Measurements from ENCODE around the gene MSX1.

Gene MSX1

DNA sequence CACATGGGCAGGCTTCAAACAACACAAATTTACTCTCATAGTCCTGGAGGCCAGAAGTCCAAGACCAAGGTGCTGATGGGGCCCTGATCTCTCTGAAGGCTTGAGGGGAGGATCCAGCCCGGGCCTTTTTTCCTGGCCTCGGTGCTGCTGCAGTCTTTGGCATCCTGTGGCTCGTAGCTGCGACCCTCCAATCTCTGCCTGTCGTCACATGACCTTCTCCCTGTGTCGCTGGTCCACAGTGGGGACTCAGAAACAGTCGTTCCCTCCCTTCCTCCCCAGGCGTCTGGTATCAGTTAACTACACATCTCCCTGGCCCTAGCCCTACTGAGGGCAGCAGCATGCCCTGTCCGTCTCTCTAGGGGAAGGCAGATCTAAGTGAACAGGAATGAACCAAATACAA lies 19.1 kb upstream of the MSX1 start:
- H3K4me1 ChIP-seq (ENCODE audit: control insufficient read depth, insufficient read depth, low read length): no peaks in the 10 kb centered on the region
- no peak overlapping the region for H3K9ac ChIP-seq (ENCODE audit: low read length in 2 of 2)
- H3K4me3 ChIP-seq (ENCODE audit: low read length in 2 of 2): no peak overlapping the region
- peaks cover 5 to 13% of the 10 kb centered on the region in 2 donors for H3K27me3 ChIP-seq (ENCODE audit: control insufficient read depth in 1 of 2, insufficient read depth in 2 of 2, low read length in 2 of 2)
- peaks cover 0 to 5% of the 10 kb centered on the region in 2 donors for H3K9me3 ChIP-seq (ENCODE audit: control insufficient read depth in 2 of 2, low read length in 2 of 2)
- no peaks in the 10 kb centered on the region for H3K36me3 ChIP-seq (ENCODE audit: control insufficient read depth in 2 of 2, insufficient read depth in 2 of 2, low read length in 2 of 2)
- H3K27ac ChIP-seq (ENCODE audit: low read length): no peak overlapping the region

DNA sequence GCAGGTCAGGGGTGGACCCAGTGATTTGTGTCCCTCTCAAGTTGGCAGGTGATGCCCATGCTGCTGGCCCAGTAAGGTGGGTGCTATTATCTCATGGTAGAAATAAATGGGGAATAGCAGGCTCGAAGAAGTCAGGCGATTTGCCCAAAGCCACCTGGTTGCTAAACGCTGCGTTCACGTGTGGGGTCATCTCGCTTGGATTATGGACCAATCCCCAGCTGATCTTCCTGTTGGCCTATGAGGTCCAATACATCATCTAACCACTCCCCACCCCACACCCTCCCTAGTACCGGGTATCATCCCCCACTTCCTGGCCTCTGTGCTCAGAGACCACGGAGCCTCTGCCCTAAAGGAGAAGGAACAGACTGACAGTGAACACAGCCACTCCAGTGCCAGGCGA lies 18.3 kb upstream of the MSX1 start:
- H3K36me3 ChIP-seq (ENCODE audit: control insufficient read depth in 2 of 2, insufficient read depth in 2 of 2, low read length in 2 of 2): no peaks in the 10 kb centered on the region
- H3K4me1 ChIP-seq (ENCODE audit: control insufficient read depth, insufficient read depth, low read length): no peaks in the 10 kb centered on the region
- no peak overlapping the region for H3K27ac ChIP-seq (ENCODE audit: low read length)
- peaks cover 5 to 13% of the 10 kb centered on the region in 2 donors for H3K27me3 ChIP-seq (ENCODE audit: control insufficient read depth in 1 of 2, insufficient read depth in 2 of 2, low read length in 2 of 2)
- peaks cover 0 to 1% of the 10 kb centered on the region in 2 donors for H3K9me3 ChIP-seq (ENCODE audit: control insufficient read depth in 2 of 2, low read length in 2 of 2)
- no peak overlapping the region for H3K9ac ChIP-seq (ENCODE audit: low read length in 2 of 2)
- no peak overlapping the region for H3K4me3 ChIP-seq (ENCODE audit: low read length in 2 of 2)

DNA sequence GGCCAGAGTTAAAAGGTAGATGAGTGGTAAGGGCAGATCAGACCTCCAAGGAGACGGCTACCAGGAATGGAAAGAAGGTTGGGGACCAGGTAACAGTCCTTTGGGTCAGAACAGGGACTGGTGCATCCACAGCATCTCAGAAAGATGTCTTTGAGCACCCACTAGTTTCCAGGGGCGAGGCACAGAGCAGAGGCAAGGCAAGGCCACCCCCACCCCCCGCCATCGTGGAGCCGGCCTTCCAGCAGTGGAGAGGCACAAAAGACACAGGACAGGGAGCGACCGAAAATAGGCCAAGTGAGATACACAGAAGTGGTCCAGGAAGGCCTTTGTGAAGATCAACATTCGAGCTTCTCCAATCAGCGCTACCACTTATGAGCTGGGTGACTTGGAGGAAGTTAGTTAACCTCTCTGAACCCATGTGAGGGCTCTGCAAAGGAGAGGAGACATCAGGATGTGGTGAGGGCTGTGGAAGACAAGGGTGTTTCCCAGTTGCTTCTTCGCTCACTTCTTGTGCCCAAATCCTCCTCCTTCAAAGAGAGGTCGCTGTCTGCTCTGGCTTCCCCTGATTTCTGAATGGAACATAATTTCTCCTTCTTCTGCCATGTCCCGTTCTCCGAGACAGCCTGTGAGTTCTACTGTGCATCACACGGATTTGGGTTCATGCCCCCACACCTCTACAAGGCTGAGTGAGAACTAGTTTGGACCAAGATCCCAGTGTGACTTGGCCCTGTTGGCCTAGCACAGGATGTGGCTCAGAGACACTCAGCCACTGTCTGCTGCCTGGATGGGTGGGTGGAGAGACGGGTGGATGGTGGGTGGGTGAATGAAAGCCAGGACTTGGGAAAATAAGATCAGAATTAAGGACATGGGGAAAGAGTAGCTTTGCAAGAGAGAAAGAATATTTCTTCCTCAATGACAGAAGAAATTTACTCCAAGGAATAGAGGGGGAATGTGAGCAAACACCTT lies 16.7 kb upstream of the MSX1 start:
- H3K9me3 ChIP-seq (ENCODE audit: control insufficient read depth in 2 of 2, low read length in 2 of 2): no peaks in the 10 kb centered on the region
- H3K27me3 ChIP-seq (ENCODE audit: control insufficient read depth in 1 of 2, insufficient read depth in 2 of 2, low read length in 2 of 2): peaks cover 5 to 27% of the 10 kb centered on the region in 2 donors
- H3K27ac ChIP-seq (ENCODE audit: low read length): no peak overlapping the region
- H3K9ac ChIP-seq (ENCODE audit: low read length in 2 of 2): no peak overlapping the region
- no peak overlapping the region for H3K4me3 ChIP-seq (ENCODE audit: low read length in 2 of 2)
- H3K4me1 ChIP-seq (ENCODE audit: control insufficient read depth, insufficient read depth, low read length): no peaks in the 10 kb centered on the region
- no peaks in the 10 kb centered on the region for H3K36me3 ChIP-seq (ENCODE audit: control insufficient read depth in 2 of 2, insufficient read depth in 2 of 2, low read length in 2 of 2)

DNA sequence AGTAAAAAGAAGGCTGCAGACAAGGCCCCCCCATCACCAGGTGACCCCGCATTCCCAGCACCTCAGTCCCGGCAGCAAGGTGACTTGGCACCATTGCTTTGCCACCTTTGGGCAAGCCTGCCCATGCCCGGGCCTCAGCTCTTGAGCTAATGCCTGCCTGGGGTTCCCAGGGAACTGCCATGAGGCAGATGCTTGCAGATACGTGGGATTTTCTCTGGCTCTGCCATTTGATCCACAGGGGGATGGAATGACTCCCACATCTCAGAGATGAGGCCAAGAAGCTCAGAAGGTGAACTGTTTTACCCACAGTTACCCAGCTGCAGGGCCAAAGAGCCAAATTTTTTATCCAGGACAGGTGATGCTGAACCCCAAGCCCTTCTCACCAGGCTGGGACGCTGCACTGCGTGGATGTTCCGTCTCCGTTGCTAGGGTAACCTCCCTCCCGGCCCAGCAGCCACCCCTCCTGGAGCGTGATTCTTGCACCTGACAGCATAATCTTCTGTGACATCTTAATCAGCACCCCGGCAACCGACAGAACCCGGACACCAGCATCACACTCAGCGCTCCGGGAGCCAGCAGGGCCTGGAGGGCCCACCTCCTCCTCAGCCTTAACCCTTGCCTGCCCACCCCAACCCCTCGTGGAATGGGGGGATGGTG lies 15.7 kb upstream of the MSX1 start:
- H3K9me3 ChIP-seq (ENCODE audit: control insufficient read depth in 2 of 2, low read length in 2 of 2): no peaks in the 10 kb centered on the region
- no peak overlapping the region for H3K4me3 ChIP-seq (ENCODE audit: low read length in 2 of 2)
- H3K27me3 ChIP-seq (ENCODE audit: control insufficient read depth in 1 of 2, insufficient read depth in 2 of 2, low read length in 2 of 2): peaks cover 5 to 27% of the 10 kb centered on the region in 2 donors
- H3K9ac ChIP-seq (ENCODE audit: low read length in 2 of 2): no peak overlapping the region
- no peak overlapping the region for H3K27ac ChIP-seq (ENCODE audit: low read length)
- H3K36me3 ChIP-seq (ENCODE audit: control insufficient read depth in 2 of 2, insufficient read depth in 2 of 2, low read length in 2 of 2): no peaks in the 10 kb centered on the region
- H3K4me1 ChIP-seq (ENCODE audit: control insufficient read depth, insufficient read depth, low read length): no peaks in the 10 kb centered on the region

DNA sequence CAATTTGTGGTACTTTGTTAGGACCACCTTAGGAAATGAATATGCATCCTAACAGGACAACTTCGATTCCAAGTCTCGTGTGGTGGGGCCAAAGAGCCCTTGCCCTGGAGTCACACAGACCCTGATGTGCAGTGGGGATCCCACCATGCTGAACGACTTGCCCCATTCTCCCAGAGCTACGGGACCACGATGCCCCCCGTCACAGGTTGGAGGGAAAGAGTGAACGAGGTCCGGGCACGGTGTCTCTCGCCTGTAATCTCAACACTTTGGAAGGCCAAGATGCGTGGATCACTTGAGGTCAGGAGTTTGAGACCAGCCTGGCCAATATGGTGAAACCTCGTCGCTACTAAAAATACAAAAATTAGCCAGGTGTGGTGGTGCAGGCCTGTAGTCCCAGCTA lies 14.4 kb upstream of the MSX1 start:
- Histone ChIP-seq H3K36me3 (ENCODE audit: control insufficient read depth in 2 of 2, insufficient read depth in 2 of 2, low read length in 2 of 2) (no peaks in the 10 kb centered on the region), H3K4me3 (ENCODE audit: low read length in 2 of 2) (no peak overlapping the region), H3K4me1 (ENCODE audit: control insufficient read depth, insufficient read depth, low read length) (no peaks in the 10 kb centered on the region), H3K27me3 (ENCODE audit: control insufficient read depth in 1 of 2, insufficient read depth in 2 of 2, low read length in 2 of 2) (peaks cover 8 to 36% of the 10 kb centered on the region in 2 donors), H3K27ac (ENCODE audit: low read length) (no peak overlapping the region), H3K9me3 (ENCODE audit: control insufficient read depth in 2 of 2, low read length in 2 of 2) (no peaks in the 10 kb centered on the region), H3K9ac (ENCODE audit: low read length in 2 of 2) (no peak overlapping the region)

DNA sequence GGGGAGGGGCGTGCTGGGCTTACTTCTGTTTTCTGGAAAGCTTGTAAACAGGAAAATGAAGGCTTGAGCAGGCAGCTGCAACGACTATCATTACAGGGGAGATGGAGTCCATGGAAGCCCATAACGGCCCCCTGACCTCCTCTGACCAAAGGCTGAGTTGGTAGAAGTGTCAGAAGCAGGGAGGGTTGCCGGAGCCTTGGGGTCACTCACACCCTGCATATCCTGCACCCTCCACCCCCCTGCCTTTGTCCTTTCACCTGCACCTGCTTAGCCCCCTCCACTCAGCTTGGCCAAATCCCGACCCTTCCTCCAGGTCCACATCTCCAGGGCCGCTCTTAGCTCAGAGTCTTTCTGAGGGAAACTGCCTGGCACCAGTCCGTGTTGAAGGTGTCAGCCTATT lies 12.5 kb upstream of the MSX1 start:
- Histone ChIP-seq H3K36me3 (ENCODE audit: control insufficient read depth in 2 of 2, insufficient read depth in 2 of 2, low read length in 2 of 2) (no peaks in the 10 kb centered on the region), H3K4me1 (ENCODE audit: control insufficient read depth, insufficient read depth, low read length) (no peaks in the 10 kb centered on the region), H3K9me3 (ENCODE audit: control insufficient read depth in 2 of 2, low read length in 2 of 2) (no peaks in the 10 kb centered on the region), H3K9ac (ENCODE audit: low read length in 2 of 2) (no peak overlapping the region), H3K27me3 (ENCODE audit: control insufficient read depth in 1 of 2, insufficient read depth in 2 of 2, low read length in 2 of 2) (peaks cover 19 to 45% of the 10 kb centered on the region in 2 donors), H3K27ac (ENCODE audit: low read length) (no peak overlapping the region), H3K4me3 (ENCODE audit: low read length in 2 of 2) (no peak overlapping the region)

DNA sequence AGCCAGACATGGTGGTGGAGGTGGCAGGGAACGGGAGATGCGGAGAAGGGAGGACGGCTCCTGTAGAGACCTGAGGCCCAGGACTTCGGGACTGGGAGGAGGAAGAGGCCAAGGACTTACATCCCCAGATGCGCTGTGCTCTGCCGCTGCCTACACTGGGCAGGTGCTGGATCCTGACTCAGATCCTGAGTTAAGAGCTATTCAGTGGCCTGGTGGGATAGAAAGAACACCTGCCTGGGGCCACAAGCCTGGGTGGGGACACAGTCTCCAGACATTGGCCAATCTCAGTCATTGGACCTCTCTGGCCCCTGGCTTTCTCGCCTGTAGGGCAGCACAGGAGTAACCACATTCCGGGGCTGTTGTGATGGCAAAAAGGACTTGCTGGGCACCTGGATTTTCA lies 10.9 kb upstream of the MSX1 start:
- Histone ChIP-seq H3K27me3 (ENCODE audit: control insufficient read depth in 1 of 2, insufficient read depth in 2 of 2, low read length in 2 of 2) (peaks cover 35 to 56% of the 10 kb centered on the region in 2 donors), H3K27ac (ENCODE audit: low read length) (no peak overlapping the region), H3K4me3 (ENCODE audit: low read length in 2 of 2) (no peak overlapping the region), H3K36me3 (ENCODE audit: control insufficient read depth in 2 of 2, insufficient read depth in 2 of 2, low read length in 2 of 2) (no peaks in the 10 kb centered on the region), H3K9me3 (ENCODE audit: control insufficient read depth in 2 of 2, low read length in 2 of 2) (no peaks in the 10 kb centered on the region), H3K9ac (ENCODE audit: low read length in 2 of 2) (no peak overlapping the region), H3K4me1 (ENCODE audit: control insufficient read depth, insufficient read depth, low read length) (peaks cover 11% of the 10 kb centered on the region)

DNA sequence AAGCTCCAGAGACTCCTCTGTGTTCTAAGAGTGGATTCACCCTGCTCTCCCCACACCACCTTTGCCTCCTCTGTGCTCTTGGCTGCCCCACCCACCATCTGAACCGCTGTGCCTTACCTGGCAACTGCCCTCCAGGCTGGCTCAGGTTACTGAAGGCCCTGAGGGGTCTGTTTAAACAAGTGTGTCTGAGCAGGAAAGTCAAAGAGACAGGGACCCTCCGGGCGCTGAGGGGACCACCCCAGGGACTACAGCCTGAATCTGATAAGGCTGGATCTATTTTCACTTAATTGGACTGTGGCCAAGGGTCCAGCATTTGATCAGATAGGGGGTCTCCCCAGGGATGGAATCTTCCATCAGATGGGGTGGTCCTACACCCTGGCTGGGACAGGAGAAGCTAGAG lies 10.4 kb upstream of the MSX1 start:
- peaks cover 12% of the 10 kb centered on the region for H3K4me1 ChIP-seq (ENCODE audit: control insufficient read depth, insufficient read depth, low read length)
- no peaks in the 10 kb centered on the region for H3K9me3 ChIP-seq (ENCODE audit: control insufficient read depth in 2 of 2, low read length in 2 of 2)
- H3K36me3 ChIP-seq (ENCODE audit: control insufficient read depth in 2 of 2, insufficient read depth in 2 of 2, low read length in 2 of 2): no peaks in the 10 kb centered on the region
- H3K27ac ChIP-seq (ENCODE audit: low read length): no peak overlapping the region
- peaks cover 40 to 57% of the 10 kb centered on the region in 2 donors for H3K27me3 ChIP-seq (ENCODE audit: control insufficient read depth in 1 of 2, insufficient read depth in 2 of 2, low read length in 2 of 2)
- H3K9ac ChIP-seq (ENCODE audit: low read length in 2 of 2): no peak overlapping the region
- H3K4me3 ChIP-seq (ENCODE audit: low read length in 2 of 2): no peak overlapping the region

DNA sequence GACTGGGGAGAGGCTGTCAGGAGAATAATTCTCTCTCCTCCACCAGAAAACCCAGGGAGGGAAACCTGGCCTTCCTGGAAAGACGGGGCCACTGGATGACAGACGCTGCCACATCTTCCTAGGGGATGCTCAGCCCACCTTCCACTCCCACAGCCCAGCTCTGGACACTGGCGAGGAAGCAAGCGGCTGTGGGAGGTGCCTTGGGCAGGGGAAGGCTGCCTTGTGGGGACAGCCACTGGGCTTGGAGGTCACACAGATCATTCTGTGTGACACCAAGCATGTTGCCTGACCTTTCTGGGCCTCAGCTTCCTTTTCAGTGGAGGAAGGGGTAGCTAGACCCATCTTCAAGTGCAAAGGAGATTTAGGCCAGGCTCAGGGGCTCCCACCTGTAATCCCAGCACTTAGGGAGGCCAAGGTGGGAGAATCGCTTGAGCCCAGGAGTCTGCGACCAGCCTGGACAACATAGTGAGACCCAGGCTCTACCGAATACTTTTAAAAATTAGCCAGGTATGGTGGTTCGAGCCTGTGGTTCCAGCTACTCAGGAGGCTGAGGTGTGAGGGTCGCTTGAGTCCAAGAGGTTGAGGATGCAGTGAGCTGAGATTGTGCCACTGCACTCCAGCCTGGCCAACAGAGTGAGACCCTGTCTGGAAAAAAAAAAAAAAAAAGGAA lies 9.8 kb upstream of the MSX1 start:
- H3K36me3 ChIP-seq (ENCODE audit: control insufficient read depth in 2 of 2, insufficient read depth in 2 of 2, low read length in 2 of 2): no peaks in the 10 kb centered on the region
- no peak overlapping the region for H3K4me3 ChIP-seq (ENCODE audit: low read length in 2 of 2)
- no peak overlapping the region for H3K9ac ChIP-seq (ENCODE audit: low read length in 2 of 2)
- no peak overlapping the region for H3K27ac ChIP-seq (ENCODE audit: low read length)
- H3K27me3 ChIP-seq (ENCODE audit: control insufficient read depth in 1 of 2, insufficient read depth in 2 of 2, low read length in 2 of 2): peaks cover 46 to 63% of the 10 kb centered on the region in 2 donors
- H3K4me1 ChIP-seq (ENCODE audit: control insufficient read depth, insufficient read depth, low read length): peaks cover 12% of the 10 kb centered on the region
- H3K9me3 ChIP-seq (ENCODE audit: control insufficient read depth in 2 of 2, low read length in 2 of 2): no peaks in the 10 kb centered on the region

DNA sequence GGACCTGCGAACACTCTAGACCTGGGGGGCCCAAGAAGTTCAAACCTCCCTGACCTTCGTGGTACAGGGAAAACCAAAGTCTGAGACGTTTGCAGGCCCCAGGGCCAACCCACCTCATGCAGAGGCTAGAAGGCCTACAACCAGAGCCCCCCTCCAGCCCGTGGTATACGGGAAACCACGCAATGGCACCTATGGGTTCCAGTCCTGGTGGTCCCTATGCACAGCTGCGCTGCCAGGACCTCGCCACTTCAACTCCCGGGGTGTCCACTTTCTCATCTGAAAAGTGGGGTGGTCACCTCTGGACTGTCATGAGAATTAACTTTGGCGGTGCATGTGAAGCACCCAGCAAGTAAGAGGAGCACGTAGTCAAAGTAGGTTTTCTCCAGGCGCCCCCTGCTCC lies 8.4 kb upstream of the MSX1 start:
- no peak overlapping the region for H3K9ac ChIP-seq (ENCODE audit: low read length in 2 of 2)
- H3K27me3 ChIP-seq (ENCODE audit: control insufficient read depth in 1 of 2, insufficient read depth in 2 of 2, low read length in 2 of 2): peaks cover 60 to 73% of the 10 kb centered on the region in 2 donors

More for the DNA sequence above, 8.4 kb upstream of the MSX1 start:
- Histone ChIP-seq H3K27ac (ENCODE audit: low read length) (no peak overlapping the region), H3K9me3 (ENCODE audit: control insufficient read depth in 2 of 2, low read length in 2 of 2) (no peaks in the 10 kb centered on the region), H3K36me3 (ENCODE audit: control insufficient read depth in 2 of 2, insufficient read depth in 2 of 2, low read length in 2 of 2) (no peaks in the 10 kb centered on the region), H3K4me3 (ENCODE audit: low read length in 2 of 2) (no peak overlapping the region), H3K4me1 (ENCODE audit: control insufficient read depth, insufficient read depth, low read length) (peaks cover 18% of the 10 kb centered on the region)

All from stomach smooth muscle (tissue), 2 donors.